ENCODE data around the gene TUSC7. TPM values are rescaled to one million over a fixed set of nuclear protein-coding genes. Genes with fewer than 3 reads are reported as not detected.

The TUSC7 gene
- total RNA-seq (2021; fragmentation: NEBNext Ultra II Directional; extraction: Animal tissue kit (Norgen Biotek cat#: 25700)): not detected
- long read RNA-seq: 0 reads

DNA sequence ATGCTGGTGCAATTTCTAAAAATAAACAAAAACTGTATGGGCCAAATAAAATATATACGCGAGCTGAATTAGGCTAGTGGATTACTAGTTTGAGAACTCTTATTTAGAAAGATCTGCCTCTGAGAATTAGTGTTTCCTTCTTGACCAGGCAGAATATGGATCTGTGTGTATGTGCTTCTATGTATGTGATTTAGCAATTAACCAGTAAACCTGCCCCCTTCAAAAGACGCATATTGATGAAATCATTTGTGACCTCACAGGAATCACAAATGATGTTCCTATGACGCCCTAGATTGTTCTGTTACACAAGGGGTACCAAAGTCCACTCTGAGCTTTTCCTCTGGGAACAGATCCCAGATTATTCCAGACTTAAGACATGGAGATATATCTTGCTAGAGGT lies at the start of gene TUSC7:
TUSC7 (plus strand) TSS at position 301 of the 400 bp plus-strand sequence.
- TF ChIP-seq, protein P1, sequence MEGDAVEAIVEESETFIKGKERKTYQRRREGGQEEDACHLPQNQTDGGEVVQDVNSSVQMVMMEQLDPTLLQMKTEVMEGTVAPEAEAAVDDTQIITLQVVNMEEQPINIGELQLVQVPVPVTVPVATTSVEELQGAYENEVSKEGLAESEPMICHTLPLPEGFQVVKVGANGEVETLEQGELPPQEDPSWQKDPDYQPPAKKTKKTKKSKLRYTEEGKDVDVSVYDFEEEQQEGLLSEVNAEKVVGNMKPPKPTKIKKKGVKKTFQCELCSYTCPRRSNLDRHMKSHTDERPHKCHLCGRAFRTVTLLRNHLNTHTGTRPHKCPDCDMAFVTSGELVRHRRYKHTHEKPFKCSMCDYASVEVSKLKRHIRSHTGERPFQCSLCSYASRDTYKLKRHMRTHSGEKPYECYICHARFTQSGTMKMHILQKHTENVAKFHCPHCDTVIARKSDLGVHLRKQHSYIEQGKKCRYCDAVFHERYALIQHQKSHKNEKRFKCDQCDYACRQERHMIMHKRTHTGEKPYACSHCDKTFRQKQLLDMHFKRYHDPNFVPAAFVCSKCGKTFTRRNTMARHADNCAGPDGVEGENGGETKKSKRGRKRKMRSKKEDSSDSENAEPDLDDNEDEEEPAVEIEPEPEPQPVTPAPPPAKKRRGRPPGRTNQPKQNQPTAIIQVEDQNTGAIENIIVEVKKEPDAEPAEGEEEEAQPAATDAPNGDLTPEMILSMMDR (IDR thresholded peaks at IDR 0.05): no peak
- Mint-ChIP-seq H3K4me3 (no peak within 1 kb of the TSS), H3K27me3 (ENCODE audit: insufficient read depth) (no peaks in the 10 kb centered on the region), H3K36me3 (ENCODE audit: low read depth) (no peaks in the 10 kb centered on the region), H3K4me1 (ENCODE audit: low read depth) (no peaks in the 10 kb centered on the region), H3K27ac (no peak within 1 kb of the TSS), H3K9me3 (peaks cover 12% of the 10 kb centered on the region)
- DNase-seq: no peak

DNA sequence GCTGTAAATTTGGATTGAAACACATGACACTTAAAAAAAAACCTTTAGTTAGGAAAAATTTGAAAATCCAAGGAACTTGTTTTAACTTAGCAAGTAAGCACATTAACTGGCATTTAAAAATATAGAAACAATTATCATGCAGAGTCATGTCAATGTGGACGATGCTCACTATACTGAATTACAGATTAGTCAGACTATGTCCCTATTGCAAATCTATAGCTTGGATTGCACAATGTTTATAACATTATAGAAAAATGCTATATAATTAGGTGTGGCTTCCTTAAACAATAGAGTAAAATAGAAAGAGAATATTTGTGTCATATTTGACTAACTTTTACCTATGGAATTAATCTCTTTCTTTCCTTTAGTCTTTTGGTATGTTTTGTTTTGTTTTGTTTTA lies 48.4 kb upstream of the TUSC7 start:
- DNase-seq: no peak
- H3K4me3 Mint-ChIP-seq: no peak overlapping the region
- H3K36me3 Mint-ChIP-seq (ENCODE audit: low read depth): no peaks in the 10 kb centered on the region
- H3K27me3 Mint-ChIP-seq (ENCODE audit: insufficient read depth): no peaks in the 10 kb centered on the region
- no peaks in the 10 kb centered on the region for H3K4me1 Mint-ChIP-seq (ENCODE audit: low read depth)
- TF ChIP-seq, protein P1 (IDR thresholded peaks at IDR 0.05): no peak
- peaks cover 22% of the 10 kb centered on the region for H3K9me3 Mint-ChIP-seq
- no peak overlapping the region for H3K27ac Mint-ChIP-seq

DNA sequence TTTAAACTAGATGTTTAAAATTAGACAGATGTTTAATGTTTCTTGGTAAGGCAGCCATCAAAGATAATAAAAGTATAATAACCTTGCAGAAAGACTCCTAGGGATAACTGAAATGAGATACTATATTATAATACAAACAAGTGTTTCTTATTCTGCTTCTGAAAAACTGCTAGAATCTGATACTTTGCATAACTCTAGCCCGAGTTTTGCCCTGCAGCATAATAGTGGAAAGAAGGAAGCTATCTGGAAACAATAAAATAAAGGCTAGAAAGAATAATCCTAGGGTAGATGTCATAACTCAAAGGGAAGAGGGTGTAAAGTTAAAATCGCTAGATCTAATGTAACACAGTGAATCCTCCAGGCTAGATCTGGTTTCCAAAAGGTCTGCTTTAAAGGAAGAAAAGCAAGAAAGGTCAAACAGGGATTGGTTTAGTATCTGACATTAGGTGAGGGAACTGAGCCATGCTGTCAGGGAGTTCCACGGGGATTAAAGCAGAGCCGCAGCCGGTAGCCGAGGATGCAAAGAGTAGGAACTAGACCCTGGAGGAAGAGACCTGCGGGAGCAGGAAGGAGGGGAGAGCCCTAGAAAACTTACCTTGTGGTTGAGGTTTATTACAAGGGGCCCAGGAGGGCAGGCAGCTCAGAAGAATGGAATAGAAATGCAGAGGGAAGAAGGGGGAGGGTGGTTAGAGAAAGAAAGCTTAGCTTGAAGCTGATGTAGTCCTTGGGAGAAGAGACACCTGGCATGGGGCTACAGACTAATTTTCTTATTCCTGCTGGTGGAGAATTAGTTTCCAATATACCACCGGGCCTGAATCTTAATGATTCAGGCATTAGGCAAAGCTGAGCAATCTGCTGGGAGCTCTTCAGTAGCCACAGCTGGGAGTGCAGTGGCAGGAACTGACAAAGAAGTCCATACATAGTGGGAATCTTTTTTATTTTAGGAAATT lies 46.1 kb upstream of the TUSC7 start:
- Mint-ChIP-seq H3K27me3 (ENCODE audit: insufficient read depth) (no peaks in the 10 kb centered on the region), H3K36me3 (ENCODE audit: low read depth) (no peaks in the 10 kb centered on the region), H3K4me3 (no peak overlapping the region), H3K4me1 (ENCODE audit: low read depth) (no peaks in the 10 kb centered on the region), H3K9me3 (peaks cover 28% of the 10 kb centered on the region), H3K27ac (no peak overlapping the region)
- TF ChIP-seq, protein P1 (IDR thresholded peaks at IDR 0.05): no peak
- DNase-seq: no peak

DNA sequence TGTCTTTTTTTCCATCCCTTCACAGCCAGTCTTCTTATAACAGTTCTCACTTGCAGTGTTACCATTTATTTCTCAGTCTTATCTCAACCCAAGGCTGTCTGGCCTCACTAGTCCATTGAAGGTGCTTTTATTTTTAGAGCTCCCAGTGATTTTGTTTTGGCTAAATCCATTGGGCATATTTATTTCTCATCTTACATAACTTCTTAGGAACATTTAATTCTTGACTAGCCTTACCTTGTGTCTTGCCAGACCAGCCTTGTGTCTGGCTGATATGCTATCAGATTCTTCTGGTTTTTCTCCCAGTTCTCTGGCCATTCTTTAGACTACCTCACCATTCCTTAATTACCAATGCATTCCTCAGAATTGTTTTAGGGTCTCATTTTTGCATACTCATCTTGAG lies 42.3 kb upstream of the TUSC7 start:
- DNase-seq: no peak
- Mint-ChIP-seq H3K4me3 (no peak overlapping the region), H3K27me3 (ENCODE audit: insufficient read depth) (no peaks in the 10 kb centered on the region), H3K36me3 (ENCODE audit: low read depth) (no peaks in the 10 kb centered on the region), H3K9me3 (peaks cover 49% of the 10 kb centered on the region), H3K27ac (no peak overlapping the region), H3K4me1 (ENCODE audit: low read depth) (no peaks in the 10 kb centered on the region)
- TF ChIP-seq, protein P1 (IDR thresholded peaks at IDR 0.05): no peak

DNA sequence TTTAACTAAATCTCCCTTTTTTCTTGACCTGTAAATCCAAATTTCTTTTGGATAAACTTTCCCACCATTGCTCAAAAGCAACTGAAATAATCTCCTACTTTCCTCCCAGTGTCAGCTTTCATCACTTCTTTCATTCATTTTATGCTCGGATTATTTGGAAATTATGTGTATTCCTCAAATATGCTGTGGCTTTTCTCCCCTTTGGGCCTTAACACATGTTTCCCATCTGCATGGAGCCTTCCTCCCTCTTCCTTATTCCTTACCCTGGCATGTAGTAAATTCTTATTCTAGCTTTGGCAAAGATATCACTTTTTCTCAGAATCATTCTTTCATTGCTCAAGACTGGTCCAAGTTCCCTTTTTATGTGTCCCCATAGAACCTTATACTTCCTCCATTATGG lies 41.8 kb upstream of the TUSC7 start:
- H3K4me3 Mint-ChIP-seq: no peak overlapping the region
- no peak for DNase-seq
- no peaks in the 10 kb centered on the region for H3K27me3 Mint-ChIP-seq (ENCODE audit: insufficient read depth)
- no peaks in the 10 kb centered on the region for H3K4me1 Mint-ChIP-seq (ENCODE audit: low read depth)
- peaks cover 53% of the 10 kb centered on the region for H3K9me3 Mint-ChIP-seq
- TF ChIP-seq, protein P1 (IDR thresholded peaks at IDR 0.05): no peak
- H3K36me3 Mint-ChIP-seq (ENCODE audit: low read depth): no peaks in the 10 kb centered on the region
- no peak overlapping the region for H3K27ac Mint-ChIP-seq
